ENCODE results near the gene RNF150.

The RNF150 gene

GRCh38 chr4:140871368-140871767 lies 261.9 kb downstream of the RNF150 start:
- no peak overlapping the region for H3K4me3 ChIP-seq (ENCODE audit: control insufficient read depth, low read depth, low read length)
- TF ChIP-seq CTCF (IDR thresholded peaks at IDR 0.05; ENCODE audit: control insufficient read depth, insufficient read depth, low read depth, low read length, missing control alignments): no peak
- no peak for DNase-seq (ENCODE audit: low read depth)

- DNase-seq (ENCODE audit: low read depth): no peak
- no peak overlapping the region for H3K4me3 ChIP-seq (ENCODE audit: control insufficient read depth, low read depth, low read length)
- no peak for TF ChIP-seq CTCF (IDR thresholded peaks at IDR 0.05; ENCODE audit: control insufficient read depth, insufficient read depth, low read depth, low read length, missing control alignments)
These were observed 262.8 kb downstream of the RNF150 start for GRCh38 chr4:140870427-140870826.

DNA sequence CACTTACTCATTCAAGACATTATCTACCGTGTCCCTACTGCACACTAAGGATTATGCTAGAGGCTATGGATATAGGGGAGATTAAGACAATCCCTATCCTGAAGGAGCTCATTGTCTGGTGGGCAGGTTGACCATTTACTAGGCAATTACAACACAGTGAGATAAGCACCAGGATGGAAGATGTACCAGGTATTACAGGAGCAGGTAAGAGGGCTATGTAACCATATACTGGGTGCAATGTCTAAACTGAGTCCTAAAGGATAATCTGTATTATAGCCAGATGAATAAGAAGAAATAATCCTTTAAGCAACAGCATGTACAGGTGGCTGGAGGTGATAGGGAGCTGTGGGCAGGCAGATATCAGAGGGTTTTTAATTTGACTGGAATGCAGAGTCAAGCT lies 263.8 kb downstream of the RNF150 start:
- no peak overlapping the region for H3K4me3 ChIP-seq (ENCODE audit: control insufficient read depth, low read depth, low read length)
- DNase-seq (ENCODE audit: low read depth): no peak
- no peak for TF ChIP-seq CTCF (IDR thresholded peaks at IDR 0.05; ENCODE audit: control insufficient read depth, insufficient read depth, low read depth, low read length, missing control alignments)

DNA sequence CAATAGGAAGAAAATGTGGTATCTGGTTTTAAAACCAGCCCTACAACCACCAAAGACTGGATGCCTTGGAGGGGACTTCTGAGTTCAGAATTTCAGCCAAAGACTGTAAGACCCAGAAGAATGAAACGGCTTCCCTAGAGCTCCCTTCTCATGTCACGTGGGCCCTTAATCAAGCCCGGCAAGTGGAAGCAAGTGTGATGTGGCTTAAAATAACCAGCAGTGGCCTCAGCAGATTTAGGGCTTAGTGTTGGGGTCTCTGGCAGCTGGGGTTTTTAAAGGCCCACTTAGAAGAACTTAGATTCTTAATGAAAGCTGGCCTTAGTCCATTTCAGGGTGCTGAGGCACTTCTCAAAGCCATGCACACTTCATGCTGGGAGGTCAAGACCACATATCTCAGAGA lies 265.9 kb downstream of the RNF150 start:
- DNase-seq (ENCODE audit: low read depth): no peak
- TF ChIP-seq CTCF (IDR thresholded peaks at IDR 0.05; ENCODE audit: control insufficient read depth, insufficient read depth, low read depth, low read length, missing control alignments): no peak
- no peak overlapping the region for H3K4me3 ChIP-seq (ENCODE audit: control insufficient read depth, low read depth, low read length)

DNA sequence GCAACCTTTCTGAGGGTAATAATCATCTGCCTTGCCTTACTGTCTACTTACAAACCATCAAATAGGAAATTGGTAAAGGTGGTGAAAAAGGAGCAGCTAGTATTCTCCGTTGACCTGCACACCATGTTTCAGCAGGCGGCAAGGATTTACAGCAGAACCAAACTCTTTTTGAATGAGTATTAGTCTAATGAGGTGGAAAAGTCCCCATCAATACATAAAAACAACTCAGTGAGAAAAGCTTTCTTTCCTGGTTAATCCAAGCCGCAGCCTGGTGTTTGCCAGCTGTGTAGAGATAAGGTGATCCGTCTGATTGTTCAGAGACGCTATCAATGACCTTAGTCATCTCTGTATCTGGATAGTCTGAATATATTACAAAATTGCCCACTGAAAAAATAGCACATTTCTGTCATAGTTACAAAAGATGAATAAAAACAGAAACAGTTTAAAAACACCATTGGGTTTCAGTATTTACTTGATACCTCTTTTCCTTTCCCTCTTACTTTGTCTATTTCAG lies 266.7 kb downstream of the RNF150 start:
- DNase-seq (ENCODE audit: low read depth): no peak
- TF ChIP-seq CTCF (IDR thresholded peaks at IDR 0.05; ENCODE audit: control insufficient read depth, insufficient read depth, low read depth, low read length, missing control alignments): no peak
- H3K4me3 ChIP-seq (ENCODE audit: control insufficient read depth, low read depth, low read length): no peak overlapping the region

GRCh38 chr4:140865253-140866217 lies 267.7 kb downstream of the RNF150 start:
- TF ChIP-seq CTCF (IDR thresholded peaks at IDR 0.05; ENCODE audit: control insufficient read depth, insufficient read depth, low read depth, low read length, missing control alignments): no peak
- H3K4me3 ChIP-seq (ENCODE audit: control insufficient read depth, low read depth, low read length): no peak overlapping the region
- no peak for DNase-seq (ENCODE audit: low read depth)

Measured in AG09309 (cell line).